Adrenal gland (tissue), 5 donors: ENCODE data around the gene SEMA4A.

ENCODE experiments used
- CTCF ChIP-seq, 6 experiments: fragments of 450-650 bp in 4 of 6; fragments of 200-600 bp in 2 of 6; sonication (generic) in 1 of 6; IDR thresholded peaks; 1 replicate in 5 of 6; 2 replicates in 1 of 6; pipeline versions ENCODE4 v1.5.1 to v1.8.0; 2016 to 2021; ENCODE audit warnings: antibody characterized with exemption in 6 of 6, mild to moderate bottlenecking in 2 of 6, moderate library complexity in 1 of 6
- POLR2A ChIP-seq, 2 donors: fragments of 450-650 bp; IDR thresholded peaks; one replicate each; pipeline ENCODE4 v1.6.1; 2017; ENCODE audit warnings: antibody characterized with exemption in 2 of 2, mild to moderate bottlenecking in 2 of 2, moderate library complexity in 1 of 2
- donor health status: DM: no; HTN: no; CAD: no.

DNA sequence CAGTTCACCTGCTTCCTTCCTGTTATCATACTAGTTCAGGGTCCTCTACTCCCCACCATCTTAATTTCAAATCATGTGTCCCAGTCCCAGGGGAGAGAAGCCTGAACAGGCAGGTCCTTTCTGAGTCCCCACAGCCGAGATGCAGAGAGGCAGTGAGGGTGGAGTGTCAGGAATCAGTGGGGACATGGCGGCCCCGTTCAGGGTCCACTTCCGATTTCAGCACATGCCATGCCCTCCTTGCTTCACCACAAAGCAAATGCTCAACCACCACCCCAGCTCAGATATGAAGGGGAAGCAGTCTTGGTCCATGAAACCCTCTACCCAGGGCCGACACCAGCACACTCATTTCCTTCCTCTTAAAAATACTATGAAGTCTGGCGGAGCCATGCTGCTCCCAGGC is 5.2 kb upstream of the SEMA4A start:
- TF ChIP-seq CTCF (IDR thresholded peaks at IDR 0.05) = no peak
- no peak for TF ChIP-seq POLR2A (IDR thresholded peaks at IDR 0.05)
